Measurements from ENCODE around the gene FANCB. TPM values are rescaled to one million over a fixed set of nuclear protein-coding genes. Genes with fewer than 3 reads are reported as not detected.

The FANCB gene
- total and polyA plus RNA-seq, 4 donors: 0.07 to 6.2 (median 0.29) TPM

- WGBS: 98% methylated on average over 3 of the region's 3 CpGs
- H3K27me3 ChIP-seq (ENCODE audit: control insufficient read depth in 4 of 4, insufficient read depth in 4 of 4, low read length in 3 of 4): no peaks in the 10 kb centered on the region
Observed at GRCh38 chrX:14915596-14915995, 42.7 kb upstream of the FANCB start.

DNA sequence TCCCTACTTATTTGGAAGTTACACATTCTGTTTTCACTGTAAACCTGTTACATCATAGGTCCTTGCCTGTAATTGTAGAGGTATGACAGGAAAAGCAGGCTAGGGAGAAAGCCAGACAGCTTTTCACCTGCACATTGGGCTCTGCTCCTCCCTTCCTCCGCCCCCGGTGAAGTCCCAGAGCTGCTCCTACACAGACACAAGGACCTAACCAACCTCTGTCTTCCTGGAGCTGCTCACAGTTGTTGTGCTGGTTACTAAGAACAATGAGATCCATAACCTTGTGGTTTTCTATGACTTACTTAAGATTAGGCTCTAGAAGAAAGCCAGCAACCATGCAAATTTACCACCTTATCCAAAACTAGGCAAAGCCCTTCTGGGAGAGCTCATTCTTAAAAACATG lies 40.4 kb upstream of the FANCB start:
- no peaks in the 10 kb centered on the region for H3K27me3 ChIP-seq (ENCODE audit: control insufficient read depth in 4 of 4, insufficient read depth in 4 of 4, low read length in 3 of 4)
- no peak overlapping the region for H3K4me3 ChIP-seq (ENCODE audit: low read depth in 1 of 3, low read length in 3 of 3)
- no peaks in the 10 kb centered on the region for H3K9me3 ChIP-seq (ENCODE audit: control insufficient read depth in 4 of 4, low read length in 3 of 4)
- TF ChIP-seq EGR1 (IDR thresholded peaks at IDR 0.05; ENCODE audit: low read depth in 2 of 2) (no peak), TAF1 (conservative IDR thresholded peaks at IDR 0.05) (no peak), SP1 (IDR thresholded peaks at IDR 0.05) (no peak), HNF4G (IDR thresholded peaks at IDR 0.05) (no peak), CTCF (IDR thresholded peaks at IDR 0.05; ENCODE audit: low read depth, low read length, missing input control) (no peak), YY1 (IDR thresholded peaks at IDR 0.05) (no peak), HNF4A (conservative IDR thresholded peaks at IDR 0.05) (no peak), FOXA1 (IDR thresholded peaks at IDR 0.05) (no peak), RXRA (IDR thresholded peaks at IDR 0.05) (no peak)
- TF ChIP-seq, protein P1, sequence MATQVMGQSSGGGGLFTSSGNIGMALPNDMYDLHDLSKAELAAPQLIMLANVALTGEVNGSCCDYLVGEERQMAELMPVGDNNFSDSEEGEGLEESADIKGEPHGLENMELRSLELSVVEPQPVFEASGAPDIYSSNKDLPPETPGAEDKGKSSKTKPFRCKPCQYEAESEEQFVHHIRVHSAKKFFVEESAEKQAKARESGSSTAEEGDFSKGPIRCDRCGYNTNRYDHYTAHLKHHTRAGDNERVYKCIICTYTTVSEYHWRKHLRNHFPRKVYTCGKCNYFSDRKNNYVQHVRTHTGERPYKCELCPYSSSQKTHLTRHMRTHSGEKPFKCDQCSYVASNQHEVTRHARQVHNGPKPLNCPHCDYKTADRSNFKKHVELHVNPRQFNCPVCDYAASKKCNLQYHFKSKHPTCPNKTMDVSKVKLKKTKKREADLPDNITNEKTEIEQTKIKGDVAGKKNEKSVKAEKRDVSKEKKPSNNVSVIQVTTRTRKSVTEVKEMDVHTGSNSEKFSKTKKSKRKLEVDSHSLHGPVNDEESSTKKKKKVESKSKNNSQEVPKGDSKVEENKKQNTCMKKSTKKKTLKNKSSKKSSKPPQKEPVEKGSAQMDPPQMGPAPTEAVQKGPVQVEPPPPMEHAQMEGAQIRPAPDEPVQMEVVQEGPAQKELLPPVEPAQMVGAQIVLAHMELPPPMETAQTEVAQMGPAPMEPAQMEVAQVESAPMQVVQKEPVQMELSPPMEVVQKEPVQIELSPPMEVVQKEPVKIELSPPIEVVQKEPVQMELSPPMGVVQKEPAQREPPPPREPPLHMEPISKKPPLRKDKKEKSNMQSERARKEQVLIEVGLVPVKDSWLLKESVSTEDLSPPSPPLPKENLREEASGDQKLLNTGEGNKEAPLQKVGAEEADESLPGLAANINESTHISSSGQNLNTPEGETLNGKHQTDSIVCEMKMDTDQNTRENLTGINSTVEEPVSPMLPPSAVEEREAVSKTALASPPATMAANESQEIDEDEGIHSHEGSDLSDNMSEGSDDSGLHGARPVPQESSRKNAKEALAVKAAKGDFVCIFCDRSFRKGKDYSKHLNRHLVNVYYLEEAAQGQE (IDR thresholded peaks at IDR 0.05): no peak
- TF ChIP-seq, protein P2, sequence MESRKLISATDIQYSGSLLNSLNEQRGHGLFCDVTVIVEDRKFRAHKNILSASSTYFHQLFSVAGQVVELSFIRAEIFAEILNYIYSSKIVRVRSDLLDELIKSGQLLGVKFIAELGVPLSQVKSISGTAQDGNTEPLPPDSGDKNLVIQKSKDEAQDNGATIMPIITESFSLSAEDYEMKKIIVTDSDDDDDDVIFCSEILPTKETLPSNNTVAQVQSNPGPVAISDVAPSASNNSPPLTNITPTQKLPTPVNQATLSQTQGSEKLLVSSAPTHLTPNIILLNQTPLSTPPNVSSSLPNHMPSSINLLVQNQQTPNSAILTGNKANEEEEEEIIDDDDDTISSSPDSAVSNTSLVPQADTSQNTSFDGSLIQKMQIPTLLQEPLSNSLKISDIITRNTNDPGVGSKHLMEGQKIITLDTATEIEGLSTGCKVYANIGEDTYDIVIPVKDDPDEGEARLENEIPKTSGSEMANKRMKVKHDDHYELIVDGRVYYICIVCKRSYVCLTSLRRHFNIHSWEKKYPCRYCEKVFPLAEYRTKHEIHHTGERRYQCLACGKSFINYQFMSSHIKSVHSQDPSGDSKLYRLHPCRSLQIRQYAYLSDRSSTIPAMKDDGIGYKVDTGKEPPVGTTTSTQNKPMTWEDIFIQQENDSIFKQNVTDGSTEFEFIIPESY (IDR thresholded peaks at IDR 0.05): no peak
- TF ChIP-seq, protein P3, sequence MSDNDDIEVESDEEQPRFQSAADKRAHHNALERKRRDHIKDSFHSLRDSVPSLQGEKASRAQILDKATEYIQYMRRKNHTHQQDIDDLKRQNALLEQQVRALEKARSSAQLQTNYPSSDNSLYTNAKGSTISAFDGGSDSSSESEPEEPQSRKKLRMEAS (IDR thresholded peaks at IDR 0.05): no peak
- no peaks in the 10 kb centered on the region for H3K4me1 ChIP-seq (ENCODE audit: control insufficient read depth in 4 of 4, insufficient read depth in 4 of 4, low read length in 3 of 4)
- 90% methylated on average over 2 of the region's 2 CpGs for WGBS
- no peak overlapping the region for H3K27ac ChIP-seq (ENCODE audit: low read depth in 1 of 2, low read length in 2 of 2)
- H3K36me3 ChIP-seq (ENCODE audit: control insufficient read depth in 4 of 4, insufficient read depth in 3 of 4, low read depth in 1 of 4, low read length in 3 of 4): peaks cover 0 to 9% (median 4%) of the 10 kb centered on the region in 4 donors
- no peak overlapping the region for H3K9ac ChIP-seq (ENCODE audit: low read depth in 1 of 2, low read length in 2 of 2)
- no peak for DNase-seq (ENCODE audit: low spot score)

More at GRCh38 chrX:14915596-14915995, 42.7 kb upstream of the FANCB start:
- H3K36me3 ChIP-seq (ENCODE audit: control insufficient read depth in 4 of 4, insufficient read depth in 3 of 4, low read depth in 1 of 4, low read length in 3 of 4): peaks cover 0 to 9% (median 5%) of the 10 kb centered on the region in 4 donors
- H3K27ac ChIP-seq (ENCODE audit: low read depth in 1 of 2, low read length in 2 of 2): no peak overlapping the region
- TF ChIP-seq, protein P1 (IDR thresholded peaks at IDR 0.05): no peak
- TF ChIP-seq, protein P4, sequence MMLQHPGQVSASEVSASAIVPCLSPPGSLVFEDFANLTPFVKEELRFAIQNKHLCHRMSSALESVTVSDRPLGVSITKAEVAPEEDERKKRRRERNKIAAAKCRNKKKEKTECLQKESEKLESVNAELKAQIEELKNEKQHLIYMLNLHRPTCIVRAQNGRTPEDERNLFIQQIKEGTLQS (IDR thresholded peaks at IDR 0.05): no peak
- H3K4me3 ChIP-seq (ENCODE audit: low read depth in 1 of 3, low read length in 3 of 3): no peak overlapping the region
- no peak overlapping the region for H3K9ac ChIP-seq (ENCODE audit: low read depth in 1 of 2, low read length in 2 of 2)
- no peaks in the 10 kb centered on the region for H3K9me3 ChIP-seq (ENCODE audit: control insufficient read depth in 4 of 4, low read length in 3 of 4)
- no peaks in the 10 kb centered on the region for H3K4me1 ChIP-seq (ENCODE audit: control insufficient read depth in 4 of 4, insufficient read depth in 4 of 4, low read length in 3 of 4)
- no peak for DNase-seq (ENCODE audit: low spot score)

Data from liver (tissue), 9 donors.